IMR-90 (cell line): ENCODE measurements around the gene LINGO1. TPM values are rescaled to one million over a fixed set of nuclear protein-coding genes. Genes with fewer than 3 reads are reported as not detected.

ENCODE experiments used
- ATAC-seq: fragments of 200-7000 bp; cut with Tn5 transposase; 2 replicates; pipeline ENCODE4 v1.9.1; 2020; ENCODE audit warnings: low read depth, mild to moderate bottlenecking, moderate library complexity
- BruUV-seq: library from RNA; stranded (reverse); fragments of 400-500 nt; replicated peaks from 2 replicates; lab custom pipeline; 2021; lab: Mats Ljungman, UMichigan
- CTCF ChIA-PET: fragments of 300-600 bp; formaldehyde crosslinking; extraction: SDS; loops from one replicate; lab custom pipeline; 2021; ENCODE audit warnings: antibody characterized with exemption; lab: Yijun Ruan, JAX
- POLR2A ChIA-PET: fragments of 300-600 bp; sonication (Branson Sonifier 250); formaldehyde crosslinking; loops from one replicate; lab custom pipeline; 2022; ENCODE audit warnings: antibody characterized with exemption; ENCODE audit not compliant: unreplicated experiment; lab: Charles Lee
- DNase-seq: peaks from one replicate; pipeline ENCODE4 v3.0.0; 2013
- H2AFZ ChIP-seq: replicated peaks from 2 replicates; pipeline ENCODE3; 2013; ENCODE audit warnings: low read length, mild to moderate bottlenecking; ENCODE audit not compliant: poor library complexity
- H2AK5ac ChIP-seq: 2 replicates; pipeline ENCODE4 v1.6.1; 2013; ENCODE audit warnings: low read depth, low read length, inconsistent platforms
- H2AK9ac ChIP-seq: replicated peaks from 2 replicates; pipeline ENCODE3; 2013; ENCODE audit warnings: mild to moderate bottlenecking, low read depth, low read length, moderate library complexity; ENCODE audit not compliant: poor library complexity
- H2BK120ac ChIP-seq: 2 replicates; pipeline ENCODE4 v1.6.1; 2013; ENCODE audit warnings: low read depth, low read length, inconsistent platforms
- H2BK15ac ChIP-seq: 3 replicates; pipeline ENCODE4 v1.6.1; 2013; ENCODE audit warnings: low read depth, low read length, inconsistent platforms
- H2BK20ac ChIP-seq: 2 replicates; pipeline ENCODE4 v1.6.1; 2013; ENCODE audit warnings: low read depth, mild to moderate bottlenecking, inconsistent platforms, low read length, moderate library complexity
- H2BK5ac ChIP-seq: 2 replicates; pipeline ENCODE4 v1.6.1; 2013; ENCODE audit warnings: mild to moderate bottlenecking, low read depth, low read length, inconsistent platforms; ENCODE audit not compliant: poor library complexity, severe bottlenecking
- H3K14ac ChIP-seq: replicated peaks from 2 replicates; pipeline ENCODE4 v1.6.1; 2013; ENCODE audit warnings: low read depth, low read length, inconsistent platforms
- H3K18ac ChIP-seq: 2 replicates; pipeline ENCODE4 v1.6.1; 2013; ENCODE audit warnings: low read depth, low read length, control low read depth
- H3K23ac ChIP-seq: 2 replicates; pipeline ENCODE4 v1.6.1; 2013; ENCODE audit warnings: low read depth, low read length, inconsistent platforms
- H3K27ac ChIP-seq: 2 replicates; pipeline ENCODE4 v1.5.1; 2013; ENCODE audit warnings: mild to moderate bottlenecking, control low read depth, low read length; ENCODE audit not compliant: insufficient read depth
- H3K27me3 ChIP-seq: 2 replicates; pipeline ENCODE4 v1.6.1; 2013; ENCODE audit warnings: low read length; ENCODE audit not compliant: control insufficient read depth, insufficient read depth
- H3K36me3 ChIP-seq: 2 replicates; pipeline ENCODE4 v1.6.1; 2013; ENCODE audit warnings: low read length, mixed read lengths; ENCODE audit not compliant: control insufficient read depth, insufficient read depth
- H3K4ac ChIP-seq: 2 replicates; pipeline ENCODE4 v1.6.1; 2013; ENCODE audit warnings: low read depth, low read length, inconsistent platforms
- H3K4me1 ChIP-seq: 2 replicates; pipeline ENCODE4 v1.6.1; 2013; ENCODE audit warnings: low read length, mixed read lengths; ENCODE audit not compliant: control insufficient read depth, insufficient read depth
- H3K4me2 ChIP-seq: 2 replicates; pipeline ENCODE4 v1.6.1; 2013; ENCODE audit warnings: low read depth, mild to moderate bottlenecking, control low read depth, low read length, moderate library complexity
- H3K4me3 ChIP-seq: 2 replicates; pipeline ENCODE4 v1.5.1; 2013; ENCODE audit warnings: low read depth, mild to moderate bottlenecking, control low read depth, low read length, moderate library complexity; ENCODE audit not compliant: insufficient read depth
- H3K56ac ChIP-seq: 2 replicates; pipeline ENCODE4 v1.6.1; 2013; ENCODE audit warnings: low read length, inconsistent platforms; ENCODE audit not compliant: insufficient read depth; ENCODE audit errors: extremely low read depth
- H3K79me1 ChIP-seq, 2 experiments: 2 replicates each; pipeline ENCODE4 v1.6.1; 2013; ENCODE audit warnings: low read length in 2 of 2, inconsistent platforms in 1 of 2, low read depth in 1 of 2
- H3K9ac ChIP-seq: 2 replicates; pipeline ENCODE4 v1.6.1; 2013; ENCODE audit warnings: low read depth, low read length, control low read depth
- H3K9me1 ChIP-seq: 2 replicates; pipeline ENCODE4 v1.6.1; 2013; ENCODE audit warnings: low read length, inconsistent platforms; ENCODE audit not compliant: insufficient read depth
- H3K9me3 ChIP-seq: 2 replicates; pipeline ENCODE4 v1.6.1; 2013; ENCODE audit warnings: low read length; ENCODE audit not compliant: control insufficient read depth, insufficient read depth
- H4K20me1 ChIP-seq: 2 replicates; pipeline ENCODE4 v1.6.1; 2013; ENCODE audit warnings: low read length, inconsistent platforms; ENCODE audit not compliant: insufficient read depth
- H4K5ac ChIP-seq: 2 replicates; pipeline ENCODE4 v1.6.1; 2013; ENCODE audit warnings: mild to moderate bottlenecking, low read depth, low read length, control low read depth
- H4K8ac ChIP-seq, 2 experiments: 2 replicates each; pipeline ENCODE4 v1.6.1; 2013; ENCODE audit warnings: low read depth in 2 of 2, low read length in 2 of 2, control low read depth in 1 of 2, inconsistent platforms in 1 of 2
- H4K91ac ChIP-seq: 2 replicates; pipeline ENCODE4 v1.6.1; 2013; ENCODE audit warnings: low read depth, low read length, inconsistent platforms; ENCODE audit not compliant: insufficient read depth
- BHLHE40 ChIP-seq: fragments of 150-350 bp; IDR thresholded peaks from 2 replicates; pipeline ENCODE4 v1.6.1; 2016; ENCODE audit warnings: mild to moderate bottlenecking, low read depth, low read length
- CHD1 ChIP-seq: IDR thresholded peaks from 2 replicates; pipeline ENCODE4 v1.6.1; 2012; ENCODE audit warnings: low read depth, low read length, improper control_type of control experiment
- MAFK ChIP-seq: IDR thresholded peaks from 2 replicates; pipeline ENCODE4 v1.6.1; 2012; ENCODE audit warnings: low read depth, low read length, improper control_type of control experiment
- RCOR1 ChIP-seq: IDR thresholded peaks from 2 replicates; pipeline ENCODE4 v1.6.1; 2012; ENCODE audit warnings: mild to moderate bottlenecking, low read length, improper control_type of control experiment; ENCODE audit not compliant: insufficient replicate concordance
- SMC3 ChIP-seq: fragments of 150-350 bp; IDR thresholded peaks from 2 replicates; pipeline ENCODE4 v1.6.1; 2016; ENCODE audit warnings: low read depth, mild to moderate bottlenecking, antibody characterized with exemption, low read length, moderate library complexity
- WGBS, 2 experiments: methylation state at CpG; one replicate each; pipeline versions ENCODE4 v1.1.5 to v1.1.7; 2013; ENCODE audit warnings: missing lambda C conversion rate in 2 of 2; ENCODE audit not compliant: insufficient read length in 1 of 2; ENCODE audit errors: extremely low coverage in 2 of 2; 5-methylcytosine and 5-hydroxymethylcytosine counted together
- dilution Hi-C: fragments of 300-500 bp; cut with HindIII; formaldehyde crosslinking; loops from one replicate; pipeline ENCODE4 v1.14.3; 2018; ENCODE audit warnings: low sequenced_read_pairs; ENCODE audit not compliant: unreplicated experiment
- in situ Hi-C: fragments of 300-500 bp; cut with MboI; formaldehyde crosslinking; loops from 3 replicates; pipeline ENCODE4 v1.14.3; 2019; ENCODE audit warnings: low sequenced_read_pairs, inconsistent platforms, mixed read lengths
- intact Hi-C: fragments of 100-400 bp; cut with micrococcal nuclease; formaldehyde crosslinking; loops from 2 replicates; pipeline ENCODE4 v1.10.0; 2022
- polyA plus RNA-seq, 3 experiments: library from polyadenylated mRNA; depleted of rRNA; stranded (reverse); fragments of >200 nt; gene quantifications; 2 replicates each; pipeline ENCODE4 v1.2.3, GENCODE V29; 2012; ENCODE audit warnings: low replicate concordance in 1 of 3
- total RNA-seq: library from RNA; depleted of rRNA; stranded (reverse); fragments of >200 nt; gene quantifications from 2 replicates; pipeline ENCODE4 v1.2.3, GENCODE V29; 2012

LINGO1 gene
- total and polyA plus RNA-seq, 2 of the 4 experiments (the other 2 are of a cell fraction): 0.05 TPM; not detected in 1

DNA sequence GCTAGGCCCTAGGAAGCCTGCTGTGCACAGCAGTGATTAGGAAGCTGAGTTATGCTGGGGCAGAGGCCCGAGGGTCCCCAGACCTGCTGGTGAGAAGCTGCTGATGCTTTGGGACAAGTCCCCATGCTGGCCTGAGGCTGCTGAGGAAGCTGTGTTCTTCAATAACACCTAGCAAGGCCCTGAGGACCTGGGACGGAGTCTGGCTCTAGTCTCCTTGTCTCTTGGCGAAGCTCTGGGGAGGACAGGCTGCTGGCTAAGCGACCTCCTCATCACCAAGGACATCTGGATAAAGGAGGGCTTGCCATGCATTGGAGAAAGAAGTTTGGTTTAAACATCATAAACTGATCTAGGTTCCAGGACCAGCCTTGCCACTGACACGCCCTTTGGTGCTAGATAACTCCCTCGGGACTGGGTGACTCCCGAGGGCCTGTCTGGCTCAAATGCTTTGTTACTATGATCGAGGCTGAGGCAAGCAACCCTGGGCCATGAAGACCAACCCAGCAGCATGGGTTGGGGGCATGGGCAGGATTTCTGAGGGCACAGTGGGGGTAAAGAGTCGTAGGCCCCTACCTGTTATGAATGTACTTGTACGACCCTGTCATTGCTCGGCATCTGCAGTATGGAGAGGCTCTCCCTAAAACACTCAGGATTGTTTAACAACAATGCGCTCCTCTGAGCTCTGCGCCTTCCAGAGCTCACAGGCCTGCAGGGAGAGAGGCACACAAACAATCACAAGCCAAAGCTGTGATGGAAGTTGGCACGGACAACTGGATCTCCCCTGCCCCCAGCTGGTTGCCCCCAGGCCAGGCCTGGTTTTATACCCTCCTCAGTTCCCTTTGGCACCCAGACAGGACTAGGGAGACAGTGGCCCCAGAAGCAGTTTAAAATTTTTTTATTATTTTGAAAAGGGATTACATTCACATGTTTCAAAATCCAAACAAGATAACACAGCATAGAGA, 64.4 kb downstream of the LINGO1 start (continued):
- TF ChIP-seq RCOR1 (no peak), MAFK (no peak)

DNA sequence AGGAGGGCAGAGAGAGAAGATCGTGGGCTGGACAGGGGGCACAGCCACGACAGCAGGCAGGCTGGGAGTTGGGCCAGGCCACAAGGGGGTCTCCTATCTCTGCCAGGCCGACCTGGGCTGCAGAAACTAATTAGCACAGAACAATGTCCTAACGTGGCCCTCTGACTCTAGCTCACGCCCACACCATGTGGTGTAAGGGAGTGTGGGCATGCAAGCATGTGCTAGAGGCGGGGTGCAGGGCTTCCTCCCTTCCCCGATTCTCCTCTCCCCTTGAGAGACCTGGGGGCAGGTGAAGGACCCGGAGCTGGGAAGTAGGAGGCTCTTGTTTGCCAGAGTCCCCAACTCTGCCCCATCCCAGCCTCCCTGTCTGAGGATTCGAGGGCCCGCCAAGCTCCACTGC, 65.5 kb downstream of the LINGO1 start:
- TF ChIP-seq SMC3: no peak
- no peak for TF ChIP-seq CHD1
- TF ChIP-seq BHLHE40: no peak
- CTCF ChIA-PET: no interaction called here

More for the DNA sequence above, 65.5 kb downstream of the LINGO1 start:
- Histone ChIP-seq H3K36me3 (no peaks in the 10 kb centered on the region), H3K79me1 (no peaks in the 10 kb centered on the region), H2BK5ac (no peak overlapping the region), H3K4ac (no peak overlapping the region), H4K5ac (no peak overlapping the region), H3K18ac (no peak overlapping the region), H4K20me1 (no peaks in the 10 kb centered on the region), H3K9me3 (no peaks in the 10 kb centered on the region), H4K91ac (no peak overlapping the region), H2AFZ (no peak overlapping the region), H3K27ac (no peak overlapping the region), H3K14ac (no peak overlapping the region), H3K4me2 (no peak overlapping the region), H2AK9ac (no peak overlapping the region), H3K4me3 (no peak overlapping the region), H3K4me1 (peaks cover 6% of the 10 kb centered on the region; the same call in 1 of the 2 replicates), H3K9me1 (no peaks in the 10 kb centered on the region), H2BK120ac (no peak overlapping the region), H4K8ac (no peak overlapping the region), H2AK5ac (no peak overlapping the region), H3K27me3 (peaks cover 31% of the 10 kb centered on the region), H3K9ac (no peak overlapping the region), H2BK15ac (no peak overlapping the region), H3K56ac (no peak overlapping the region), H3K23ac (no peak overlapping the region), H2BK20ac (no peak overlapping the region)
- DNase-seq: no peak
- ATAC-seq: no peak
- 80% methylated on average over 2 of the region's 10 CpGs; no CpG with 5 or more reads in 1 of the 2 experiments for WGBS, 2 experiments
- intact Hi-C loops (no loop called here), dilution Hi-C loops (no loop called here), in situ Hi-C loops (no loop called here)
- BruUV-seq: no TSS peak
- POLR2A ChIA-PET: no interaction called here
